ENCODE results near the gene LHX4.

Gene LHX4

GRCh38 chr1:180278596-180279395 lies 48.7 kb downstream of the LHX4 start:
- no peak for DNase-seq (ENCODE audit: extremely low read depth, low read depth)
- no peak for TF ChIP-seq CTCF (IDR thresholded peaks at IDR 0.05; ENCODE audit: low read depth, low read length)

- DNase-seq (ENCODE audit: extremely low read depth, low read depth), result no peak
- TF ChIP-seq CTCF (IDR thresholded peaks at IDR 0.05; ENCODE audit: low read depth, low read length), result no peak
Observed at GRCh38 chr1:180279651-180280050, 49.6 kb downstream of the LHX4 start.

GRCh38 chr1:180280617-180281016 lies 50.6 kb downstream of the LHX4 start:
- TF ChIP-seq CTCF (IDR thresholded peaks at IDR 0.05; ENCODE audit: low read depth, low read length), result no peak
- DNase-seq (ENCODE audit: extremely low read depth, low read depth), result no peak

GRCh38 chr1:180281490-180281889 lies 51.4 kb downstream of the LHX4 start:
- no peak for DNase-seq (ENCODE audit: extremely low read depth, low read depth)
- TF ChIP-seq CTCF (IDR thresholded peaks at IDR 0.05; ENCODE audit: low read depth, low read length), result no peak

- DNase-seq (ENCODE audit: extremely low read depth, low read depth), result no peak
Observed at GRCh38 chr1:180282401-180283044, 52.5 kb downstream of the LHX4 start.

GRCh38 chr1:180283098-180283497 lies 53.0 kb downstream of the LHX4 start:
- no peak for TF ChIP-seq CTCF (IDR thresholded peaks at IDR 0.05; ENCODE audit: low read depth, low read length)
- DNase-seq (ENCODE audit: extremely low read depth, low read depth), result no peak

More at GRCh38 chr1:180282401-180283044, 52.5 kb downstream of the LHX4 start:
- TF ChIP-seq CTCF (IDR thresholded peaks at IDR 0.05; ENCODE audit: low read depth, low read length), result no peak

GRCh38 chr1:180286417-180286816 lies 56.4 kb downstream of the LHX4 start:
- no peak for DNase-seq (ENCODE audit: extremely low read depth, low read depth)
- TF ChIP-seq CTCF (IDR thresholded peaks at IDR 0.05; ENCODE audit: low read depth, low read length), result no peak
